GM19468 (cell line): ENCODE results near the gene TTC39A.

ENCODE experiments used
- ATAC-seq: cut with Tn5 transposase; IDR thresholded peaks from one replicate; pipeline ENCODE4 v1.9.1; 2021; ENCODE audit warnings: mild to moderate bottlenecking, moderate library complexity, moderate number of reproducible peaks; ENCODE audit not compliant: unreplicated experiment; ENCODE audit errors: extremely low read depth

The TTC39A gene

DNA sequence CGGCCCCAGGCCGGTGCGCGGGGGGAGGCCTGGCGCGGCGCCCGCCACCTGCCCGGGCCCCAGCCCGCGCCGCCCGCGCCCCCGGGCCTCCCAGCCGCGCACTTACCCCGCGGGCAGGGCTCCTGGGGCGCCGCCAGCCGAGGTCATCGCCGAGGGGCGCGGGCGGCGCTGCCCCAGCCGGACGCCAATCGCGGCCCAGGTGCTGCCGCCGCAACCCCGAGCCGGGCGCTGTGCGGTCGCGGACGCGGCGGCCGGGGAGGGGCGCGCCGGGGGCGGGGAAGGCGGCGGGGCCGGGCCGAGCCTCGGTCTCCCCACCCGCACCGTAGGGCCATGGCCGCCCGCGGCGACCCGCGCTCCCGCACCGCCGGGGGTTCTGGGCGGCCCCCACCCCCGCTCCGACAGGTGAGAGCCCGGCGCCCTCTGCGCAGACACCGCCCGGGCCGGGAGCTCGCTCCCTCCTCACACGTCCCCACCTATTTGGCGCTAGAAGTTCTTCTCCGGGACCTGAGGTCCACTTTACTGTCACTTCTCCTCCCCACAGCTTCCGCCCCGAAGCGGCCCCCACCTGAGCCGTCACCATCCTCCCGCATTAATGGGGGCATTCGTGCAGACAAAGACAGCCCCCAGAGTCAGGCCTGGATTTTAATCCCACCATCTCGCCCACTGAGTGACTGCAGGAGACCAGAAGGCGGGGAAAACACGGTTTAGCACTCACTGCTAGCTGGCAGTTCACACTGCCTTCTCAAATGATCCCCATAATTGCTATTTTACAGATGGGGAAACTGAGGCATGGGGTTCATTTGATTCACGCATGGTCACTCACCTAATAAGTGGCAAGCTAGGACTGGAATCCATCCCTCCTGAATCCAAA is at the start of gene TTC39A:
TTC39A (minus strand) TSS at position 232 of the 871 bp plus-strand sequence; CDS start at position 147, 85 bp downstream.
- ATAC-seq = no peak

DNA sequence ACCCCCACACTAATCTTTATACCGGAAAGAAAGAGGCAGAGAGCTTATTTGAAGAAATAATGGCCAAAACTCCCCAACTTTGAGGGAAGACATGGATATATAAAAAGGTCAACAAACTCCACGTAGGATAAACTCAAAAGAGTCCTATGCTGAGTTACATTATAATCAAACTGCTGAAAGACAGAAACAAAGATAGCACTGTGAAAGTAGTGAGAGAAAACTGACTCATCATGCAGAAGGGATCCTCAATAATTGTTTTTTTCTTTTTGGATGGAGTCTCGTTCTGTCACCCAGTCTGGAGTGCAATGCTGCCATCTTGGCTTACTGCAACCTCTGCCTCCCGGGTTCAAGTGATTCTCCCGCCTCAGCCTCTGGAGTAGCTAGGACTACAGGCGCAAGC is 48.5 kb upstream of the TTC39A start:
- no peak for ATAC-seq

DNA sequence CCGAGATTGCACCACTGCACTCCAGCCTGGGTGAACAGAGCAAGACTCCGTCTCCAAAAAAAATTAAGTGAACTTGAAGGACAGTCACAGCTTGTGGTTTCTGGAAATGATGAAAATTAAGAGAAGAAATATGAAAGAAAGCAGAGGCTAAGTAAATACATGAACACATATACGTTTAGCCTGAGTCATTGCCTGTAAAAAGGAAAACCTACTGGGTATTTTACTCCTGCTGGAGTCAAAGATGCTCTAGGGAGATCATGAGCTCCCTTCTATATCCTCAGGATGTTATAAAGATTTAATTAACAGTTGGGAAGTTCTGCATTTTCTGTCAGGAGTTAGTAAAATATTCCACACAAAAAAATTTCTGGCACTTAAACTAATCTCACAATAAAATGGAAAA is 43.5 kb upstream of the TTC39A start:
- ATAC-seq = no peak

DNA sequence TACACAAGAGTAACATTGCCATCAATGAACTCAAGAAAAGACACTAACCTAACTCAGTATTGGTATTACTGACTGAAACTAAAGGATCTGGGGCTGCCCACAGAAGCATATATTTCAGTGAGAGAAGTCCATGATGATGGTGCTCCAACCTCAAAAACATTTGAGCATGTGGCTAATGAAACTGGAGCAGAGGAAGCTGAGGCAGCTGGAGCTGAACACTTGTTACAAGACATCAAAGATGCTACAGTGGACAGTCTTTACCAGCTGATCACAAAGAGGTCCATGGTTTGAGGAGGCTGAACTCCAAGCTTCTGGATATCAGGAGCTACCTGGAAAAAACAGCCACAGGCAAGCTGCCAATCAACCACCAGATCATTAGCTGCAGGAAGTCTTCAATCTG is 42.2 kb upstream of the TTC39A start:
- no peak for ATAC-seq

DNA sequence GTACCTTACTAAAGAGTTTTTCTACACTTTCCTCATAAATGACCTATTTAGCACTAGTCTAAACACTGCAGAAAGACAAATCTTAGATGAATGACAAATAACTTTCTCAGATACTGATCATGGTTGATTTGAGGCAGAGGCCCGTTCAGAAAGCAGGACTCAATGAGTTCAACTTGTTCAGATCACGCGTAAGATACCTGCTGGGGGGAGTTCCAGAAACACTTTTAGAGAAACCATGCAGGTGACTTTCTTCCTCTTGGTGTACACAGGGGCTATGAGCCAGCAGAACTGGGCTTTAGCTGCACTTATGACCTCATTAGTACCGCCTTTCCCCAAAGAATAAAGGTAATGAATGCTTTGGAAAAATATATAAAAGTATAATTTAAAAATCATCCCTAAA is 38.8 kb upstream of the TTC39A start:
- ATAC-seq = no peak

DNA sequence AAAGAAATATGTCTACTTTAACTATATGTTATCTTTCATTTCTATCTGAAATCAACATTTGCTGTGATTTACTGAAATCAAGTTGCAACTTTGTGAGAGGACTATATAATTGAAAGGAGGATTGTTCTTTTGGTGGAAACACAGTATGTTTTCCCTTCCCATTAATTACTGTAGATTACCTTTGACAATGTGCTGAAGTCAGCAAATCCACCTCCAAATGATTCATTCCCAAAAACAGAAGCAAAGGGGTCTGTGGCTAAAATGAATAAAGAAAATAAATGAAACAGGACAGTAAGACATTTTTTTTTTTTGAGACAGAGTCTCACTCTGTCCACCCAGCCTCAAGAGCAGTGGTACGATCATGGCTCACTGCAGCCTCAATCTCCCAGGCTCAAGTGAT is 35.4 kb upstream of the TTC39A start:
- no peak for ATAC-seq

DNA sequence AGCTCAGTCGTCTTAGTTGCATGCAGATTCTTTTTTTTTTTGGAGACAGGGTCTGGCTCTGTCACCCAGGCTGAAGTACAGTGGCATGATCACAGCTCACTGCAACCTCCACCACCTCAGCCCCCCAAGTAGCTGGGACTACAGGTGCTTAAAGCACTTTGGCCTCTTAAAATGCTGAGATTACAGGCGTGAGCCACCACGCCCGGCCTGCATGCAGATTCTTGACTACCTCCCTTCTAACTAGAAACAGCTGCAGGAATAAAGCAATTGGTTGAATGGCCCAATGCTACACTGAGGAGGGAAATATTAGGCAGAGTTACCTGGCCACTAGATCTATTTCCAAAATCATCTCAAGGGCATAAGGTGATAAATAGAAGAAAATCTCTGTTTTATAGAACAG is 29.5 kb upstream of the TTC39A start:
- ATAC-seq = no peak

DNA sequence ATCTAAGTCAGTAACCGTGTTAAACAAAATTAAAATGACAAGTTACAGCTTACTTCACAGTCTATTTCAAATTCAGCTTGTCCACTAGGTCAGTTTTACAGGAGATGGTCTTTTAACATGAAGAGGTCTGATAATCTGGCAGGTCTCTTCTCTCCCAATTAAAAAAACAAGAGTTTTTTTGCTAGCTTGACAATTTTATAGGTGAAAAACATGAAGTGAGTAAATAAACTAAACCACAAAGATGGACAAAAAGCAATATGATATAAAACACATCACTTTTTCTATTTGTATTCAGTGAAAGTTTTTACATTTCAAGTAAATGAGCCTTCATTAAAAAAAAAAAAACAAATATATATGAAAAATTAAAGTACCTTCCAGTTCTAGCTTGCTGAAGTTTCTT is 25.0 kb upstream of the TTC39A start:
- no peak for ATAC-seq

DNA sequence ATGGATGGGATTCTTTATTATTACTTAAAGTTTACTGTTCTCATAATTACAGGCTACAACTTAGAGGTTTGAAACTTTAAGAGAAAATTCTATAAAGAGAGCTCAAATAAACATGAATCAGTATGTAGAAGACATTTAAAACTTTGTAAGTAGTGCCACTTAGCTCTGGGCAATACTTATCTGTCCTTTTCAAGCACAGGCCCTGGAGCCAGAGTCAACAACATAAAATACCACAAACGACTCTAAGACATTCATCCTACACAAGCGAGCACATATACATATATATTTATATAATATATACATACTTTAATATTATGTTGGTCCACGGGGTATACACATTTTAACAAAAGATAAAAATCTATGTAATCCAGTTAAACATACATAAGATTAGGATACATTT is 24.1 kb upstream of the TTC39A start:
- ATAC-seq = no peak

DNA sequence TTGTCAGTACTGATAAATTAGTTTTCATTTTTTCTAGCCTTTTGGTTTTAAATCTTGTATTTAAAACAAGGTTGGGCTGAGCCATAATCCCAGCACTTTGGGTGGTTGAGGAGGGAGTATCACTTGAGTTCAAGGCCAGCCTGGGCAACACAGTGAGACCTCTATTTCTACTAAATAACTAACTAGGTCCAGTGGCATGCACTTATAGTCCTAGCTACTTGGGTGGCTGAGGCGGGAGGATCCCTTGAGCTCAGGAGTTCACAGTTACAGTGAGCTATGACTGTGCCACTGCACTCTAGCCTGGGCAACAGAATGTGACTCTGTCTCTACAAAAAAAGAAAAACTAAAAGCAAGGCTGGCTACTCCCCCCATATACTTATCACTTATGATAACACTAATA is 21.5 kb upstream of the TTC39A start:
- ATAC-seq = no peak

DNA sequence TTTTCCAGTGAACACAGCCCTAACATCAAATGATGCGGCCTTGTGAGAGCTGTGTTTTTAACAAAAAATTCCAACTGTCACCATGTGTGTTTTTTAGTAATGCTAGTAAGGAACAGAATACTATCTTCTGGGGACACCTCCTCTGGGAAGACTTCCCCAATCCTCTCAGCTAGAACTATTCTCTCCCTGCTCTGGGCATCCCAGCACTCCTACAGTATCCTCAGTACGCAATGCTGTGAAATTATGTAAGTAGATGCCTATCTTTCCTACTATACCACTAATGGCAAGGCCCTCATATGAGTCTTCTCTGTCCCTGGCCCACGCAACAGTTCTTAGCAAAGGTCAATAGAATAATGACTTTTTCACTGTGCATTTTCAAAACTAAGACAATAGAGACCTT is 19.5 kb upstream of the TTC39A start:
- ATAC-seq = no peak

DNA sequence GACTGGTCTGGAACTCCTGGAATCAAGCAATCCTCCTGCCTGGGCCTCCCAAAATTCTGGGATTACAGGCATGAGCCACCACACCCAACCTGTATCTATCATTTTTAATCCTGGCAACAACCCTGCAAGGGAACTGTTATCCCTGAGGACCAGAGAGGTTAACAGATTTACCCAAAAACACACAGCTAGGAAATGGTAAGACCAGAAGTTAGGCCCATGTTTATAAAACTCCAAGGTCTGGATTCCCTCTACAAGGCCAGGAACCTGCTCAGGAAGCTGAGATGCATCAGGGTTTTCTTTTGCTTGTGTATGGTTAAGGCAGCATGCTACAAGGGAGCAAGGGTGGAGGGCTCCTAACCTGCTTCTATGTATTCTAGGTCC is 17.8 kb upstream of the TTC39A start:
- no peak for ATAC-seq

DNA sequence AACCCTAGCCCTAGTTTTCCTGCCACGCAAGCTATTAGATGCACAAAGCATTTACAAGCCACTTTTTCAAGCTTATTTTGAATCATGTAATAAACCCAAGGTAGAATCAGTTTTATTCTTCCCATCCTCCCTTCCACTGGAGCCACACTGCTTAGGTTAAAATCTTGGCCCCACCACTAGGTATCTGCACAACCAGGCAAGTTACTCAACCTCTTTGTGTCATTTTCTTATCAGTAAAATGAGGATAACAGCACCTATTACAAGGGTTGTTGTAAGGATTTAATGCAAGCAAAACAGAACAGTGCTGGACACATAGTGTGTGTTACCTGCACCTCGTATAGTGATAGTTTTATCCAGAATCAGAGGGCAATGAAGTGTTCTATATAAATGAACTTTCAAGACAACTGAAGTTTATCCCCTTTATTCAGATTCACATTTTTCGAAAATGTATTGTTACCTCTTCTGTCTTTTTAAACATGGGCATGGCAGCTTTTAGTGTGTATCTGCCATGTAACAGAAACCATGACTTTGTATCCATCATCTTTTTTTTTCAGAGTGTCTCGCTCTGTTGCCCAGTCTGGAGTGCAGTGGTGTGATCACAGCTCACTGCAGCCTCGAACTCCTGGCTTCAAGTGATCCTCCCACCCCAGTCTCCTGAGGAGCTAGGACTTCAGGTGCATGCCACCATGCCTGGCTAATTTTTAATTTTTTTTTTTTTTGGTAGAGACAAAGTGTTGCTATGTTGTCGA is 17.2 kb upstream of the TTC39A start:
- ATAC-seq = no peak

DNA sequence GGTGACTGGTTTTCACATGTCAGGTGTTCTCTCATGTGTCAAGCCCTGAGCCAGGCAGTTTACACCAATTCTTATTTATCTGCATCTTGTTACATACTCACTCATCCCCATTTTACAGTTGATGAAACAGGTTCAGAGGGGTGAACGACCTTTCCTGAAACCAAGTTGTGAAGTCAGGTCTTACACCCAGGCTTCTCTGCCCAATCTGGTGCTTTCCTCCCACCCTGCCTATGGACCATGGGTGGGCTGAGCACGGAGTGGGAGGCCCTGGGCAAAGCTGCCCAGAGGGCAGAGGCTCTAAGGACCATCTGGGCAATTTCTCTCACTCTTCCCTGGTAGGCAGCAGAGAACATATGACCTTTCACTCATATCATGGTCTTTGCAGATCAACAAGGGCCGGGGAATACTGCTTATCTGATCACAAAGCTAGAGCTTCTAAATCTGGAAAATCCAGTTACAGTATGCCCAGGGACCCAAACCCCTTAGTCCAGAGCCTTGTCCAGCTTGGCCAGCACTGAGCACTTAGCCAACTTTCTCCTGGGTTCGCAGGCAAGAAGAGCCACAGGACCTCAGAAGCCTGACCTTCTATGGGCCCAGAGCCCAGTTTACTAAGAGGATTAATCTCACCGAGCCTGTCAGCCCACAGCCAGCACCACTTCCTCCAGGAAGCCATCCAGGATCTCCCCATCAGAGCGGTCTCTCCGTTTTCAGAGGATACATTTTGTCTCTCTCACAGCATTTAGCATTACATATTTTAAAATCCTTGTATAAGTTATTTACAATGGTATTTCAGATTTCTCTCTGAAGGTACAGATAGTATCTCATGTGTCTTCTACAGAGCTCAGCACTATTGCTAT is 16.0 kb upstream of the TTC39A start:
- no peak for ATAC-seq

DNA sequence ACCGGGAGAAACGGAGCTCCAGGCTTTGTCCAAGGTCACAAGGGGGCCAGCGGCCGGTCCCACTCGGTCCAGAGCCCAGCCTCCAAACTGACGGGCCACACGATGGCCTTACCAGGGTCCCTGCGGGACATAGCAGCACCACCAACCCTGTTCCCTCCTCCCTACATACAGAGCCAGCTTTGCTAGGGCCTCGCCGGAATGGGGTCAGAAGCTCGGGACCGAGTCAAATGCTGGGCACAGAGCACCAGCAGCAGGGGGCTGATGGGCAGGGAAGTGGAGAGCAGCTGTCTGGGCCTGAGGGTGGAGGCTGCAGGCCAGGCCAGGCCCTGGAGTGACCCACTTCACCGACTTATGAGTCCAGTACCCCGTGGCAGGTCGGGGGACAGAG is 14.9 kb upstream of the TTC39A start:
- ATAC-seq = no peak

DNA sequence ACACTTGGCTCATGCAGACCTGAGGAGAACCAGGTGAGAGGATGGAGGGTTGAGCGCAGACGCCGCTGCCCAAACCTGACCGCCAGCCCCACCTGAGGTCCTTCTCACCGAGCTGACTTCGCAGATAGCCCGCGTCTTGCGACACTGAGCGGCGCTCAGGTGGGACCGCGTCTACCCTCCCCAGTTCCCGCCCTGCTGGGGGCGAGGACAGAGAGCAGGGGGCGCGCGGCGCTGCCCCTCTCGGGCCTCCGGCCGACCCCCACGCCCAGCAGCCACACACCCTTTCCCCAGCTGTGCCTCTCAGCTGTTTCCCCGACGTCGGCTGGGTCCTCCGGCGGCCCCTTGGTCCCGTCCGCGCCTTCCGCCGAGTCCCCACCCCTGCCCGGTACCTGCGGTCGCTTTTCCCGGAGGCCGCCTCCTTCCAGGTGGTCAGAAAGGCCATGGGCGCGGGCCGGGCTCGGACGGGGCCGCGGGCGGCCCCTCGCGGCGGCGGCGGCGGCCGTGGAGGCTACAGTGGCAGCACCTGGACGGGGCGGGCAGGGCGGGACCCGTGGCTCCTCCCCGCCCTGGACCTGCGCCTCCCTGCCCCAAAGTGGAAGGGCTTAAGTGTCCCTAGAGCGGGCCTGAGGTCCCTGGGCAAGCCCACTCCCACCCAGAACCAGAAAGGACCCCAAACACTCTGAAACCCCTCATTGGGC is 14.4 kb upstream of the TTC39A start:
- no peak for ATAC-seq

DNA sequence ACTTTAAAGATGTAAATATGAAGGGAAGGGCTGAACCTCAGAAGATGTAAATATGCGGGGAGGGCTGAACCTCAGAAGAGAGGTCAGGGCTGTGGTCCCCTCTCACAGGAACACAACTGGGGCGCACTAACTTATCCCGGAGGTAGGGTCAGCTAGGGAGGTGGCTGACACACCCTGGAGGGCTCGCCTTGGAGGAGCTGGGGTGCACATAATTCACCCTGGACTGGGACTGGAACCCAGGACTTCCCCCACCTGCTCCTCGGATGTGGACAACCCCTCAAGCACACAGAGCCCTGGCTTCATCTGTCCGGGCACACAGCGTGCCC is 13.9 kb upstream of the TTC39A start:
- no peak for ATAC-seq

DNA sequence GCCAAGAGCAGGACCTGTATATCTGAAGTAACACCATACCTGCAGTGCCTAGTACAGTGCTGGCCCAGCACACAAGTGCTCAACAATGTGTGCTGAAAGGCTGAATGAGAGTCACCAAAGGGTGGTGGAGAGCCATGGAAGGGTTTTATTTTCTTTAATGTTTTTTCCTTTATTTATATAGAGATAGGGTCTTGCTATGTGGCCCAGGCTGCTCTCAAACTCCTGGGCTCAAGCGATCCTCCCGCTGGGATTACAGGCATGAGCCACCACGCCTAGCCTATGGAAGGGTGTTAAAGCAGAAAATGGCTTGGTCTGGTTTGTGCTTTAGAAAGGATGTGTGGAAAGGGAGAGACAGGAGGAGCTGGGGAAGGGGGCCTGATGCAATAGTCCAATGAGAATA is 13.3 kb upstream of the TTC39A start:
- ATAC-seq = no peak

DNA sequence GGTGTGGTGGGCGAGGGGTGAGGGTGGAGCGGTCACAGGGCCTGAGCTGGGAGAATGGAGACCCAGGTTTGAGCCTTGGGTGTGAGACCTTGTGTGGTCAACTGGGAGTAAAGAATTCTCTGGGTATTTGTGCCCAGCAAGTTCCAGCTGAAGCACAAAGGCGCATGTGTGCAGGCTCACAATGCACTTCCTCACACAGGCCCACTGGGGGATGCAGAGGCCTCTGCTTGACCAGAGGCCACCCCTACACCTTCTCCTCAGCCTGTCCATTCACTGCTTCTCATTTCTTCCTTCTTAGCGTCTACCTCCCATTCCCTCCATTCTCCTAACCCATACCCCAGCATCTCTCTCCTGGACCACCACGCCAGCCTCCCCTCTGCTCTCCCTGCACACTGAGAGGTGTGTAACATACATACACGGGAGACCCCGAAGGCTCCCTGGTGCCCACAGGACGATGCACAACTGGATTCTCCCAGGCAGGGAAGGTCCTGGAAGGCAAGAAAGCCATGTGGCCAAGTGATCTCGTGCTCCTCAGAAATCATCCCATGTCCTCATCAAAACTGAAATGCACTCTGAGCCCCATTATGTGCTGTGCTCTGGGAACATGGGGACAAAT is 12.3 kb upstream of the TTC39A start:
- ATAC-seq = no peak
